C4-2B (cell line): Measurements from ENCODE around the gene RAB8B.

Experiments used
- CTCF ChIP-seq: fragments of 450-650 bp; conservative IDR thresholded peaks from 2 replicates; pipeline ENCODE4 v1.5.1; 2017; ENCODE audit warnings: mild to moderate bottlenecking
- ZFX ChIP-seq: fragments of 450-650 bp; IDR thresholded peaks from 2 replicates; pipeline ENCODE4 v1.6.1; 2017

- TF ChIP-seq CTCF (no peak), ZFX (no peak)
These were observed 5.6 kb downstream of the RAB8B start for GRCh38 chr15:63194880-63195568.
